GM21360 (cell line): ENCODE results near the gene ATL2.
"Not testable (repeated sequence)": the region's sequence is repeated elsewhere in the genome, so short reads cannot be mapped to it uniquely, and the experiment has no call there.

Source experiments
- ATAC-seq: cut with Tn5 transposase; IDR thresholded peaks from one replicate; pipeline ENCODE4 v1.9.1; 2021; ENCODE audit warnings: mild to moderate bottlenecking, moderate library complexity; ENCODE audit not compliant: unreplicated experiment

Gene ATL2

DNA sequence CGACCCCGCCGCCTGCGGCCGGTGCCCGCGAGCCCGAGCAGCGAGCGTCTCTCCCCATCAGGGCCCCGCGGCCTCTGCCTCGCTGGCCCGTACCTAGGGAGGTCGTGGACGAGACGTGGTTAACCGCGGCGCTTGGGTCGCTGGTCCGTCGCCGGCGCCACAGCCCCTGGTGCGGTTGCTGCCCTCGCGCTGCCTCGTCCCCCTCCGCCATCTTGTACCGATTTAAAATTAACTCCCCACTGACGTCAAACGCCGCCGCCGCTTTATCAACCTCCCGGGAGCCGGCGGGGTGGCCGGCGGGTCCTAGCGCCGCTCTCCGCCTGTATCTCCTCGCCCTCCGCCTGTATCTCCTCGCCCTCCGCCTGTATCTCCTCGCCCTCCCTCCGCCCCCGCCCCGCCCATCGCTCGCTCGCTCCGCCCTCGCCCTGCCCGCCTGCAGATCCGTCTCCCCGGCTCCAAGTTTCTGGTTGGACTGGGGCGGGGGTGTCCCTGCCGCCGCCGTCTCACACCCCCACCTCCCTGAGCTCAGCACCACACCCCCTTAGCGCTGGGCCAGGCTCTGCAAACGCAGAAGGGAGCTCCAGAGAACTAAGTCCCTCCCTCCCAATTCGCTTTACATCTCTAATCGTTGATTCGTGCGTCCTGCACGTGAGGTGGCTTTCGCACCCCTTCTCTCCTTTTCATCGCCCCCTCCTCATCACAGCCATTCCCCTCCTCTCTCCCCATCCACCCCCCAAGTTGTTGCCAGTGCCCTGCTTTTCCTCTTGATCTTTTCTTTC is at the start of gene ATL2:
ATL2 (minus strand) TSS at position 224 of the 779 bp plus-strand sequence; CDS start at position 211, 13 bp downstream.
- ATAC-seq: peak; percentile 59

DNA sequence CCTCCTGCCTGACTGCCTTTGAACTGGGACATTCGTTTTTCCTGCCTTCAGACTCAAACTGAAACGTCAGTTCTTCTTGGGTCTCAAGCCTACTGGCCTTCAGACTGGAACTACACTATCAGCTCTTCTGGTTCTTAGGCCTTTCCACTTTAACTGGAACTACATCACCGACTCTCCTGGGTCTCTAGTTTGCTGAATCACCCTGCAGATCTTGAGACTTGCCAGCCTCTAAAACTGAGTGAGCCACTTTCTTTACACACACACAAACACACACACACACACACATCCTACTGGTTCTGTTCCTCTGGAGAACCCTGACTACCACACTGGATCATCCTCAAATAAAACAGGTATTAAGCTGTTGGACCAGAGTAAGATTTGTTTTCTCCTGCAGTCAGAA is 46.7 kb upstream of the ATL2 start:
- no peak for ATAC-seq

DNA sequence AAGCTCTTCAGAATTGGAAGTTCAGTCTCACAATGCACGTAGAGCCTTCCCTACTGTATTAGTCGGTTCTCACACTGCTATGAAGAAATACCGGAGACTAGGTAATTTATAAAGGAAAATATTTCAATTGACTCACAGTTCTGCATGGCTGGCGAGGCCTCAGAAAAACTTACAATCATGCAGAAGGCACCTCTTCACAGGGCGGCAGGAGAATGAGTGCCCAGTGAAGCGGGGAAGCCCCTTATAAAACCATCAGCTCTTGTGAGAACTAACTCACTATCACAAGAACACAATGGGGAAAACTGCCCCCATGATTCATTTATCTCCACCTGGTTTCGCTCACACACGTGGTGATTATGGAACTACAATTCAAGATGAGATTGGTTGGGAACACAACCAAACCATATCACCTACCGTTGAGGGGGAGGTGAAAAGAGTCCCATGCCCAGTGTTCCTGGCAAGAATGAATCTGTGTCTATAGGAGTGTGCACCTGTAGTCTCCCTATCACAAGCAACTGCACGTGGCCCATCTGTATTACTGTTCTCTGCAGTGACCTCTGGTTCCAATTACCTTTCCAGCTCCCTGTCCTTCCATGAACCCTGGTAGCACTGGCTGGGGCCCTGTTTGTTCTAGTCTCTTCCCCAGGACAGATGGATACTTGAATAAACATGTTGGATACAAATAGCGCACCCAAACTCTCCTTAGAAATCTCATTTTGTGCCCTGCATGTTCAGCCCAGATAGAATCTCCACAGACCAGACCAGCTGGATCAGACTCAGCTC is 44.4 kb upstream of the ATL2 start:
- no peak for ATAC-seq

DNA sequence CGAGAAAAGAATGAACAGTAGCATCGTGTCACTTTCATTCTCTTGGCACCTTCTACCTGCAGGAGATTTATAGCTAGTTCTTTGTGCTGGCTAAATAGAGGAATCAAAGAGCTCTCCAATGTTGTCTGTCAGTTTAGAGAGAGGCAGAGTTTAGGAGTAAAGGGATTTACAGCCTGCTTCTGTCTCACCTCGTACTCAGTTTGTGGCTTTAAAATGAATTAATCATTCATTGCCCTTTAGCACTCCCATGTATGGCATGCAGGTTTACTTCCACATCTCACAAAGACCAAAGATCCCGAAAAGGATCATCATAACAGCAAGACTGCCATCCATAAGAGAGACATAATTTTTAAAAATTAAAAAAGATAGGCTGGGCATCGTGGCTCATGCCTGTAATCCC is 42.4 kb upstream of the ATL2 start:
- ATAC-seq: no peak

DNA sequence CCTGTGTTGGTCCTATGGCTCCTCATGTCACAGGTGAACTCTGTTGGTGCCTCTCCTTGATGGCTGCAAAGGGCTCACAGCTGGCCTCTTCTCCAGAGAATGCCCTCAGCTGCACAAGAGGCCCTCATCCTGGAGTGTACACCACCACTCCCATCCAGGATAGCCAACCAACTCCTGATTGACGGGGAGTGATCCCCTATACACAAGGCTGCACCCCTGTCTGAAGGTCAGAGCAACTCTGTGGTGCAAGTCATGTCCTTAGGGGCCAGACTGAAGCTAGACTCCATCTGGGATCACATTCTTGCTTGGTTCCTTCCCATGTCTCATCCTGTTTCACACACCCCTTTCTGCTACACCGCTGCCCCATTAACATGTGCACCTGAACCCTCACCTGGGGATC is 41.7 kb upstream of the ATL2 start:
- no peak for ATAC-seq

DNA sequence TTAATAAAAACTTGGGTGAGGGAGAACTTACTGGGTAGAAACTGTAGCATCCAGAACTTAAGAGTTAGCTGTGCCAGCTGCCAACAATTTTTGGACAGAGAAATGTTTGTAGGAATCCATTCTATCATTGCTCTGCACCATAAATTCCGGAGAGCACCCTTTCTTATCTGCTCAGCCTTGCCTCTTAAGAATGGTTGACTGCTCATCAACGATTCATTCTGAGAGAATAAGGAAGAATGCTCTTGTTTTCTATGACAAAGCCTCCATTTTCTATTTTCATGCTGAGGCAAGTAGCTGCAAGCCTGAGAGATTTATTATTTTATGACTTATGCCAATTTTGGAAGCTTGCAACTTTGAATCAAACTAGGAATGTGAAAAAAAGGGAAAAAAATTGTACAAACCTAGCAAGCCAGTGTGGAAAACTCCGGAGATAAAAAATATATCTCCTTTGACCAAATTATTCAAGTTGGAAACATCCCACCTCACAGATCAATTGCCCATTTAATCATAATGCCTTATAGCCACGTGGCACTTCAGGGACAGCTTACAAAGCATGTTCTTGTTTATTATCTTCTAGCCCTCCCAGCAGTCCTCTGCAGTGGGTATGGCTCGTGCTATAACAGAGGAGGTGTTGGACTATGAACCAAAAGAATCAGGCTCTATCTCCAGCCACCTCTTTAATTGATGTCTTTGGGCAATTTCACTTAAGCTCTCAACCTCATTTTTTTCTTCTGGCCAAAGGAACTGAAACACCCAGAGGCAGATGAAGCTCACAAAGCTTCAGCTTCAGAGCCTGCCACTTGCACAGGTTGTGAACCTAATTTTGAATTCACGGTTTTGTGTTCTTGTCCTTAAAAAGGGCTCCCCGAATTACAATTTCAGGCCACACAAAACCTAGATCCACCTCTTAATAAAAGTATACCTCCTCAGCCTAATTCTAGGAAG is 40.9 kb upstream of the ATL2 start:
- ATAC-seq: no peak

DNA sequence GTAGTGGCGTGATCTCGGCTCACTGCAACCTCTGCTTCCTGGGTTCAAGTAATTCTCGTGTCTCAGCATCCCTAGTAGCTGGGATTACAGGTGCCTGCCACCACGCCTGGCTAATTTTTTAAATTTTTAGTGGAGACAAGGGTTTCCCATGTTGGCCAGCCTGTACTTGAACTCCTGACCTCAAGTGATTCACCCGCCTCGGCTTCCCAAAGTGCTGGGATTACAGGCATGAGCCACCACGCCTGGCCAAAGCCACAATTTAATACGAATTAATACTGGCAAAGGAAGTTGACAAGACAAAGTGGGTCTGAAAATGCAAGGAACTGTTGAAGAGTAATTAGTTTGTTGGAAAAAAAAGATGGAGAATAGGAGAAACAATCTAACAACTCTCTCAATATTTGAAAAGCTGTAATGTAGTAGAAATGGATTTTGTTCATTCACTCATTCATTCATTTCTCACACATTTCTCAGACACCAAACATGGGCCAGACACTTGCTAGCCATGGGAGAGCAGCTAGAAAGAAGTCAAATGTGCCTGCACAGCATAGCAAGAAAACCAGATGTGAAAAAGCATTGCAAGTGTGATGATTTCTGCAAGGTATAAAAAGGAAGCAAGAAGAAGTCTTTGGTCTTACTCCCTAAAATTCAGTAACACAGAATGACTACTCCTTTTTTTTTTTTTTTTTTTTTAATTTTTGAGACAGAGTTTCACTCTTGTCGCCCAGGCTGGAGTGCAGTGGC is 39.4 kb upstream of the ATL2 start:
- no peak for ATAC-seq

DNA sequence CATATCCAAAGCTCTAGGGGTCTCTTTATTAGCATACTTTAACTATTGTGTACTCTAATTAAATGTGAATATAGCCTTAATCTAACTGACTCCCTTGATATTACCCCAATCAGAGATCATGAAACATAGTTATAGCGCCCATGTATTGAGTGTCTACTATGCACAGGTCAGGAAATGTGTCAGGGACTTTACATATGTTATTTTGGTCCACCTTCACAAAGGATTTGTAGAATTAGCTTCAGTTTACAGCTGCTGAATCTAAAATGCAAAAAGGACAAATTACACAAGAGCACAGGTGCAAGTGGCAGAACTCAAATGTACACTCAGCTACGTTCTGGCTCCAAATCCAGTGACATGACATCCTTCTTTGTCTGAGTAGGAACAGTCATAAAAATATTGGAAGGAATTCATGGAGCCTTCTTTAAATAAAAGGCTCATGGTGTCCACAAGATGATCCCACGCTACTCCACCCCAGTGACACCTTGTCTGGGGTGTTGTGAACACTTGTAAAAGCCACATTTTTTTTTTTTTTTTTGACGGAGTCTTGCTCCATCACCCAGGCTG is 38.7 kb upstream of the ATL2 start:
- ATAC-seq: no peak

DNA sequence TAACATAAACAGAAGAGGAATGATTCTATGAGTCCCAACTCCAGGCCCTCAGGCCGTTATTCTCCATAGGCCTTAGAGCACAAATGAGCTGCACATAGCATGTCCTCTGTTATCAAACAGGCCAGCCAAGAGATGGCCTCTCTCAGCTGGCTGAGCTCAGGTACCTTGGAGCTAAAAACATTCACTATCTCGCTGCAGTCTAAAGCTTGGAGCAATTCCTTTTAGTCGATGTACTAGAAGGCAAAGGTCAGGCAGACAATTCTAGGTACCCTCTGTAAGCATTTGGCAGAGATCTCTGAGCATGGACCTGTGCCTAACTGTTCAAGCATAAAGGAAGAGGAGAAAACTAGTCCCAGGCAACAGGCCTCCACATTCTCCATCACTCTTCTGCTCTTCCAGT is 38.0 kb upstream of the ATL2 start:
- no peak for ATAC-seq

DNA sequence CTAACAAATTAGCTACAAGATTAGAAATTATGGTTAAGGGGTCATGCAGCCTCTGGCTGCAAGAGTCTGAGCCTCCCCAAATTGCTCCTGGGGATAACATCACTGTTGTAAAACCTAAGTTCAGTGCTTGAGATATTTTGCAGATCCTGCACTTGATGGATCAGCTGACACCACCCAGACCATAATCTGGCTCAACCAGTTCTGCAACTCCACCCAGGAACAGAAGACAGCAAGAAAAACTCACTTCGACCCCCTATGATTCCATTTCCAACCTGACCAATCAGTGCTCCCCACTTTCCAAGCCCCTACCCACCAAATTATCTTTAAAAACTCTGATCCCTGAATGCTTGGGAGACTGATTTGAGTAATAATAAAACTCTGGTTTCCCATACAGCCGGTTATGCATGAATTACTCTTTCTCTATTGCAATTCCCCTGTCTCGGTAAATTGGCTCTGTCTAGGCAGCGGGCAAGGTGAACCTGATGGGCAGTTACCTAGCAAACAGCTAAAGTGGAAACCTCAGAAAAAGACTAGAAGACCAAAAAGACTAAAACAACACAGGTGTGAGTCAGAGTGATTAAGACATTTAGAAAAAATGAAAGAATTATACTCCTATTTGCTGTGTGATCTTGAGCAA is 35.3 kb upstream of the ATL2 start:
- not testable (repeated sequence) for ATAC-seq

DNA sequence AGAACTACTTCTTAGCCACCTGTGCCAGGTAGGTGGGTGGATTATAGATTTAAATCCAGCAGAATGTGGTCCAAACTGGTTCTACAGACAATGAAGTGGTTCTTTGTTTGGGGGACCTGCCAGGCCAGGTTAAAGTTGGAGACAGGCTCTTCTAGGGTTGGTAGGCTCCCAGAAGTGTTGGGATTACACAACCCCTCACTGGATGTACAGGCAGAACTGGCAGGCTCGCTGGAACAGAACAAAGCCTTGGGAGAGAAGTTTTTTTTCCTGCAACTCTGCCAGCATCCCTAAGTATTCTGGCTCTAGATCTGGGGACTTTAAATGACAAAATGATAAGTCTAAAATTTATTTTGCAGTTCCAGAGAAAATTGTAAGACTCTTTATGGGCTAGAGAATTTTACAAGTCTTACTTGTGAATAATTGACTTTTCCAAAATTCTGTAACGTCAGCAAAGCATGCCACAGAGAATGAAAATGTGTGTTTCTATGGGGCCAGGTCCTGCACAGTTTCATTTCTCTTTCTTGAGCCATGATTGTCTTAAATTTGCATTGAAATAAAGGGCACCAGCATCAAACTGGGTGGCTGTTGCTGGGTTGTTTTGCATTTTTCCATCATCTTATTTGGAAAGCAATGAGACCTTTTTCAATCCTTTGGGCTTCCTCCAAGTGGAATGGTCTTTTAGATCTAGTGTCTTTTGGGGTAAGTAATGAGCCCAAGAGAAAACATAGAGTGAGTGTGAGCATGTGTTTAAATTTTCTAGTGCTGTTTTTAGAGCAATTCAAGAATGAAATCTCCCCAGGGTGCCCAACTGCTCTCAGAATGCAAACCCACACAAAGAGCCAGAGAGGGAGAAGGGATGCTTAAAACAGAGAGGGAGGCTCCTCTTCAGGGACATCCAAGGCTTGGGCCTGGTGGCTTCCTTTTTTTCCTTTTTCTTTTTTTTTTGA is 32.4 kb upstream of the ATL2 start:
- ATAC-seq: peak; percentile 57

DNA sequence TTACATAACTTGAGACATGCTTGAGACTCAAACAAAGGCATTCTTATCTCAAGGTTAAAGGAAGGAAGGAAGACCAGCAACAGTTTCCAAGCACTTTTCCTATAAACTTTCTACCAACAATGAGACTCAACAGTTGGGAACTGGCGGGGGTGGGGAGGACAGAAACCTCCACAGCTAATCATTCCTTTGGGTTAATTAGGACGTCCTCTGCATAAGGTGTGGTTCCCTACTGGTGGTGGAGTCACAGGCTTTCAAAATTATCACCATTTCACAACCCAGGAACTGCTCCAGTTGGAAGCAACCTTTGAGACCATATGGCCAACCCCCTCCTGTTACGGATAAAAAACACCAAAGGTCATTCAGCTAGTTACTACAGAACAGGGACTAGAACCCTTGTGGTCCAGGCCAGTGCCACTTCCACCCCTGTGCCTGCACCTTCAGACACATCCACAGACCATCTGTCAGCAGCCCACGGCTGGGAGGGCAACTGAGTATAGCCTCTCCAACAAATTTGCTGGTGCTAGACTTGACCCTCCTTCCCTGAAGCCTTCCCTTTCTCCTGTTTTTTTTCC is 30.1 kb upstream of the ATL2 start:
- no peak for ATAC-seq

DNA sequence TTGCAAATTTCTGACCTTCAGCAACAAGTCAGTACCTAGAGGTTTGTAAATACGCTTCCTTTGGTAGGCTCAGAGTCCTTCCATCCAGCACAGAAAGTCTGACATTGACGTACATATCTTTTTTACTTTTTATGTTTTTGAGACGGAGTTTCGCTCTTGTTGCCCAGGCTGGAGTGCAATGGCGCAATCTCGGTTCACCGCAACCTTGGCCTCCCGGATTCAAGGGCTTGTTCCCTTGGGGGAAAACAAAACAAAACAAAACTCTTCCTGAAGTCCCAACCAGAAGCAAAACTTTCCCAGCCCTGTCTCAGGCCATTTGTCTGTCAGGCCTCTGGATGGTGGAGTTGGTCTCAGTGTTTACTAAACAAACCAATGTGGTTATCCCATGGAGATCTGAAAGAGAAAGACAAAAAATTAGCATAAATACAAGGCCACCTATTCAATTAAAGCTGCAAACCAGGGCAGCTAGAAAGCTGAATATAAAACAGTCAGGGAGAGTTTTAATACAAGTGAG is 29.6 kb upstream of the ATL2 start:
- ATAC-seq: no peak

DNA sequence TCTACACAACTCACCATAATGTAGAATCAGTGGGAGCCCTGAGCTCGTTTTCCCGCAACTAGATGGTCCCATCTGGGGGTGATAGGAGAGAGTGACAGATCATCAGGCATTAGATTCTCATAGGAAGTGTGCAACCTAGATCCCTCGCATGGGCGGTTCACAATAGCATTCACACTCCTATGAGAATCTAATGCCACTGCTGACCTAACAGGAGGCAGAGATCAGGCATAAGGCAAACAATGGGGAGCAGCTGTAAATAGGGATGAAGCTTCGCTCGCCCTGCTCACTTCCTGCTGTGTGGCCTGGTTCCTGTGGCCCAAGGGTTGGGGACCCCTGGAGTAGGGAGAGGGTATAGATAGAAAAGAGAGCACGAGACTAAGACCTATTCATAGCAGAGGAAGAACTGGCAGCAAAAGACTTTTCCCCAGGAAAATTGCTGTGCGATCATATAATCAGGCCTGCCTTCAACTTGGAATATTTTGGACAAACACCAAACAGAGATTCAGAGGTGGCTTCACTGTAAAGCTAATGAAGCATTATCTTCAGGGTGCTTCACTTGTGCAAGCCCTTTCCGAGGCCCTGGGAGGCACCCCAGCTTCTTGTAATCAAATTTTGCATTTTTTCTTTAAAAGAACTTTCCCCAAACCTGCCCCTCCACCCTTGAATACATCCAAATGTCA is 29.0 kb upstream of the ATL2 start:
- no peak for ATAC-seq

DNA sequence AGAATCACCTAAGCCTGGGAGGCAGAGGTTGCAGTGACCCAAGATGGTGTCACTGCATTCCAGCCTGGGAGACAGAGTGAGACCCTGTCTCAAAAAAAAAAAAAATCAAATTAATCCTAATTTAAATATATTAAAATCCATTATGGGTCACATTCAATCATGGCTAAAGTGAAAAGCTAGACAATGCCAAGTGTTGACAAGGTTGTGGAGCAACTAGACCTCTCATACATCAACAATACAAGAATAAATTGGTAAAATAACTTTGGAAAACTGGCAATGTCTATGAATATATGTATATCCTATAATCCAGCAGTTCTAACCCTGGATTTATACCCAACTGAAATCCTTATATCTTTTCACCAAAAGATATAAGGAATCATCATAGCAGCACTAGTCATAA is 23.4 kb upstream of the ATL2 start:
- no peak for ATAC-seq

DNA sequence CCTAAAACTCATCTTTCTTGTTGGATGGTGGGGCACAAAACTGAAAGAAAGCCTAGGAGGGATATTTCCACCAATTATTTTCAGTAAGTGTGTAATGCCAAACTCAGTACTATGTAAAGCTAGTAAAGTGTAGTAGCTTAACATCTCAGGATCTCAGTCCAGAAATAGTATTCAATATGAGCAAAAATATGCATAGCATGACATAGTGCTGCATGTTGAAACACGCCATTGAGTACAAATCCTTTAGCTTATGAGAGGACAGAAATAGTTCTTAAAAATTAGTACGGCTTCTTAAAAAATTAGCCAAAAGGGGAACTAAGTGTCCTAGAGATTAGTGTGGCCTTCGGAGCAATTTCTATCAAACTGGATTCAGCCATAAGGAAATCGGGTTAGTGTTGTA is 21.7 kb upstream of the ATL2 start:
- ATAC-seq: no peak

DNA sequence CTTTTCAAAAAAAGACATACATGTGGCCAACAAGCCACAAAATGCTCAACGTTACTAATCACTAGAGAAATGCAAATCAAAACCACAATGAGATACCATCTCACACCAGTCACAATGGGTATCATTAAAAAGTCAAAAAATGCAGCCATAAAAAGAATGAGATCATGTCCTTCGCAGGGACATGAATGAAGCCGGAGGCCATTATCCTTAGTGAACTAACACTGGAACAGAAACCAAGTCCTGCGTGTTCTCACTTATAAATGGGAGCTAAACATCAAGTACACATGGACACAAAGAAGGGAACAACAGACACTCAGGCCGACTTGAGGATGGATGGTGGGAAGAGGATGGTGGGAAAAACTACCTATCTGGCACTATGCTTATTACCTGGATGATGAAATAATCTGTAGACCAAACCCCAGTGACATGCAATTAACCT is 17.8 kb upstream of the ATL2 start:
- ATAC-seq: no peak
